ENCODE data around the gene MLLT1.

MLLT1 gene

DNA sequence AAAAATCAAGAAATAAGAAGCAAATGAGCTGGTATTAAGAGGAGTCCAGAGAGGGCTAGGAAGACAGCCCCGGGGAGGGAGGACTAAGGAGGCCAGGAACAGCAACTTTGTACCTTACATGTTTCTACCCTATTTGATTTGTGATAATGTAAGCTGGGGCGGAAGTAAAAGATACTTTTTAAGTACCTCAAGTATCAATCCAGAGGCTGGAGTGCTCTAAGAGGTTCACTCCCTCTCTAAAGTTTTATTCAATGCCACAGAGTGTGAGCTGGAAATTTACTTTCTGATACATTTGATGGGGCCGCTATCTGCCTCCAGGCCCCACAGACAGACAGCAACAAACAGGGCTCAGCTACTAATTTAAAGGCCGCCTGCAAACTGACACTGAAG is 11.4 kb downstream of the MLLT1 start:
- TF ChIP-seq, protein P1, sequence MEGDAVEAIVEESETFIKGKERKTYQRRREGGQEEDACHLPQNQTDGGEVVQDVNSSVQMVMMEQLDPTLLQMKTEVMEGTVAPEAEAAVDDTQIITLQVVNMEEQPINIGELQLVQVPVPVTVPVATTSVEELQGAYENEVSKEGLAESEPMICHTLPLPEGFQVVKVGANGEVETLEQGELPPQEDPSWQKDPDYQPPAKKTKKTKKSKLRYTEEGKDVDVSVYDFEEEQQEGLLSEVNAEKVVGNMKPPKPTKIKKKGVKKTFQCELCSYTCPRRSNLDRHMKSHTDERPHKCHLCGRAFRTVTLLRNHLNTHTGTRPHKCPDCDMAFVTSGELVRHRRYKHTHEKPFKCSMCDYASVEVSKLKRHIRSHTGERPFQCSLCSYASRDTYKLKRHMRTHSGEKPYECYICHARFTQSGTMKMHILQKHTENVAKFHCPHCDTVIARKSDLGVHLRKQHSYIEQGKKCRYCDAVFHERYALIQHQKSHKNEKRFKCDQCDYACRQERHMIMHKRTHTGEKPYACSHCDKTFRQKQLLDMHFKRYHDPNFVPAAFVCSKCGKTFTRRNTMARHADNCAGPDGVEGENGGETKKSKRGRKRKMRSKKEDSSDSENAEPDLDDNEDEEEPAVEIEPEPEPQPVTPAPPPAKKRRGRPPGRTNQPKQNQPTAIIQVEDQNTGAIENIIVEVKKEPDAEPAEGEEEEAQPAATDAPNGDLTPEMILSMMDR (IDR thresholded peaks at IDR 0.05; ENCODE audit: insufficient read depth, low read depth, low read length, missing control alignments), result no peak
- no peak for DNase-seq (ENCODE audit: low read depth)

DNA sequence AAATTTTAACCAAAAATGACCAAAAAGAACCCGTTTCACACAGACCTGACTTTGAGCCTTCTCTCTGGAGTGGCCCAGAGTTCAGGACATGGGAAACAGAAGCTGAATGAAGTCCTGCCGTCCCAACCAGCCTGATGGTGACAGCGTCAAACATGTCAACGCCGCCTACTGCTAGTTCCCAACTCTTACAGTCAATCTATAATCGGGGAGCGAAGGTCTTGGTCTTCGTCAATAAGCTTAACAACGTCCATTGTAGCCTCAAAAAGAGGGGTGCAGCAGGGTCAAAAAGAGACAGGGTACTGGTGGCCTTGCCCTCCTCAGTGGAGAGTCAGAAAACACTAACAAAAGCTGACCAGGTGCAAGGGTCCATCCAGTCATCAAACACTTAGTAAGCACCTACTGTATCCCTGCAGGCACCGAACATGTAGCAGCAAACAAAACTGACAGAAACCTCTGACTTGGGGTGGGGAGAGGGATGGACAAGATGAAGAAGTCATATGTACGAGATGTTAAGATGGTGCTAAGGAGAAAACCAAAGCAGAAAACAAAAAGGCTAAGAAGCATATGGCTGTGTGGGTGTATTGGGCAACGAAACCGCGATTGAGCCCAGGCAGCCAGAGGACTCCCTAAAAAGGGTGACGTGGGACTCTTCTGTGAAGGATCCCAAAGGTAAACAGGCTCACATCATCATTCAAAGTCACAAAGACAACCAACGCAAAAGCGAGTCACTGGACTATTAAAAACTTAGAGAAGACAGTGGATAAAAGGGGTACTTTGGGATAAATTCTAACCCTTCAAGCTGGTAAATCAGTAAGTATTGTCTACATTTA is 12.0 kb downstream of the MLLT1 start:
- TF ChIP-seq, protein P1 (IDR thresholded peaks at IDR 0.05; ENCODE audit: insufficient read depth, low read depth, low read length, missing control alignments), result no peak
- DNase-seq (ENCODE audit: low read depth), result no peak
- H3K4me3 ChIP-seq (ENCODE audit: low read depth, low read length), result no peak overlapping the region

More for the DNA sequence above, 11.4 kb downstream of the MLLT1 start:
- H3K4me3 ChIP-seq (ENCODE audit: low read depth, low read length), result no peak overlapping the region

DNA sequence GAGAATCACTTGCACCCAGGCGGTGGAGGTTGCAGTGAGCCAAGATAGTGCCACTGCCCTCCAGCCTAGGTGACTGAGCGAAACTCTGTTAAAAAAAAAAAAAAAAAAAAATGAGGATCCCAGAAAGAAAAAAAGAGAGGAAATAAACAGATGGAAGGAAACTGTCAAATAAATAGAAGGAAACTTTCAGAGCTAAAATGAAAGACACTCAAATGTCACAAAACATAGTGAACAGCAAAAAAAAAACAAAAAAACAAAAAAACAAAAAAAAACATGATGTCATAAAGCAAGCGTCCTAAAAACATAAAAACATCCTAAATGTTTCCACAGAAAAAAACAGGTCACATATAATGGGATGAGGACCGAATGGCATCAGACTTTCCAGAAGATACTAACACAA is 15.0 kb downstream of the MLLT1 start:
- DNase-seq (ENCODE audit: low read depth), result no peak
- TF ChIP-seq, protein P1 (IDR thresholded peaks at IDR 0.05; ENCODE audit: insufficient read depth, low read depth, low read length, missing control alignments), result no peak
- no peak overlapping the region for H3K4me3 ChIP-seq (ENCODE audit: low read depth, low read length)

DNA sequence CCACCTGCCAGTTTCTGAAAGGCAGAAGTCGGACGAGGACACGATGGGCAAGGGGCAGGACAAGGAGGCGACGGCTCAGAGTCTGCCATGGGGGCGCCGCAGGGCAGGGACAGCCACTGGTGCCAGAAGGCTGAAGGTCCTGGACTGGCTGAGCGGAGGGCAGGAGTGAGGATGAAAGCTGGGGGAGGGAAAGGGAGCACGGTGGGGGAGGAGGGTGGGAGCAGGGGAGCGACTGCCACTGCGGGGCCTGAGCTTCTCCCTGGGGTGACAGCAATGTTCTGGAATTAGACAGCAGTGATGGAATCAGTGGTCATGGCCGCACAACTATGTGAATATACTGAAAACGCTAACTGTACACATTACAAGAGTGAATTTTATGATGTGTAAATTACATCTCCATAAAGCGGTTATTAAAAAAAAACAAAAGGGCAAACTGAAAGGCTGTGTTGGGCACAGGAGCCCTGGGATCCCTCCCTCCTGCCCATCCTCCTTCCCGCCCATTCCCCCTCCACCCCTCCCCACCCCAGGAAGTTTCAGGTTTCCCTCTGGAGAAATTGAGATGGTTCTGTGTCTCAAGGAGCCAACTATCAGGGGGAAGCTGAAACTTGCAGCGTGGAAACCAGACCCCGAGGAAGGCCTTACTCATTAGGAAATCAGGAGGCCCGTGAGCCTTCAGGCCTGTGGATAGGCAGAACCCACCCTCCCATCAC is 15.9 kb downstream of the MLLT1 start:
- TF ChIP-seq, protein P1 (IDR thresholded peaks at IDR 0.05; ENCODE audit: insufficient read depth, low read depth, low read length, missing control alignments), result no peak
- H3K4me3 ChIP-seq (ENCODE audit: low read depth, low read length), result no peak overlapping the region
- no peak for DNase-seq (ENCODE audit: low read depth)

DNA sequence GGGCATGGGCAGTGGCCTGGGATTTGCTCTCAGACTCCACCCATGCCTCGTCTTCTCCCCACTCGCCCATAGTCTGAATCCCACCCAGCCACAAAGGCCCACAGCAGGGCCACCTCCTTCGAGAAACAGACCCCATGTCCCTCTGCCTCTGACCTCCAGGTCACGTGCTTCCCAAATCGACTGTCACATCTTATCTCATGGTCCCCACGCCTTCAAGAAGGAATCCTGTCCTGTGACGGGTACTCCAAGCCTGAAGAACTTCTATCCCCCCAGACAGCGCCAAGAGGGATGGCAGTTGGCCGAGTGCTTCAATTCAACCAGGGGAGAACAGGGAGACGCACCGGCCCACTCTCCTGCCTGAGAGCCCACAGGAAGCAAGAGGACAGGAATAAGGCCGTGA is 16.5 kb downstream of the MLLT1 start:
- TF ChIP-seq, protein P1 (IDR thresholded peaks at IDR 0.05; ENCODE audit: insufficient read depth, low read depth, low read length, missing control alignments), result no peak
- no peak overlapping the region for H3K4me3 ChIP-seq (ENCODE audit: low read depth, low read length)
- no peak for DNase-seq (ENCODE audit: low read depth)

DNA sequence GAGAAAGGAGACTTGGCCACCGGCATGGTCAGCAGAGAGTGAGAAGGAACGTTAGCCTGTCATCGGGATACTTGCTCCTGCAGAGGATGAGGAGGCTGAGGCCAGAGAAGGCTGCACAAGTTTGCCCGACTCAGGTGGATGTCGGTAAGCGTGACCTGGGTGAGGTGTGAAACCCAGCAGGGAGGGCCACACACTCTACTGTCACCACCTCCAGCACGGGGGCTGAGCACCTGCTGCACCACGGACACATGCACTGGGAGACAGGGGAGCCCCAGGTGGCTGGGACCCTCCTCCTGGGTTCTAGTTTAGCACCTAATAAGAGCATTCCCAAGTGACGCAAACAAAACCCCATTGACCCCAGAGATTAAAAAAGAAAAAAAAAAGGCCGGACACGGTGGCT is 17.3 kb downstream of the MLLT1 start:
- TF ChIP-seq, protein P1 (IDR thresholded peaks at IDR 0.05; ENCODE audit: insufficient read depth, low read depth, low read length, missing control alignments), result no peak
- DNase-seq (ENCODE audit: low read depth), result no peak
- H3K4me3 ChIP-seq (ENCODE audit: low read depth, low read length), result no peak overlapping the region

Data from GM12865 (cell line).